Body of pancreas (tissue), 4 donors: Measurements from ENCODE around the gene PTPRN2.

Experiments used
- POLR2A ChIP-seq, 3 donors: fragments of 450-650 bp; IDR thresholded peaks; one replicate each; pipeline ENCODE4 v1.6.1; 2016; ENCODE audit warnings: antibody characterized with exemption in 3 of 3, mild to moderate bottlenecking in 2 of 3
- TF ChIP-seq, protein P1 (sequence below), 7 experiments: fragments of 450-650 bp in 4 of 7; fragments of 200-600 bp in 3 of 7; sonication (generic) in 3 of 7; IDR thresholded peaks; one replicate each; pipeline ENCODE4 v1.5.1; 2016 to 2019; ENCODE audit warnings: antibody characterized with exemption in 7 of 7

DNA sequence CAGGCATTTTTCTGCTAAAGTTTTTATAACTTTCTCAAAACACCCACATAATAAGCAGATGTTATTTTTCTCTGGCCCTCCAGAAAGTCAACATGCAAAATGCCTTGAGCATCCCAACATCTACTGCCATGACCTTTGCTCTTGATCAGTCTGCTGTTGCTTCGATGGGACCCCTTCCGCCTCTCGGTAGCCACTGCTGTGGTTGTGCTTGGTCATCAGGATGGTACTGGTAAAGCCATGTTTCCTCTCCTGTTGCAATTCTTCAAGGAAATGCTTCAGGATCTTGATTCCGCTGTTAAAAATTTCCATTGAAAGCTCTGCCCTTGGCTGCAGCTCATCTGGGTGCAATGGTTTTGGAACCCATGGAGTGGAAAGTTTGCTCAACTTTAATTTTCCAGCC is 717.8 kb downstream of the PTPRN2 start:
- TF ChIP-seq, protein P1, sequence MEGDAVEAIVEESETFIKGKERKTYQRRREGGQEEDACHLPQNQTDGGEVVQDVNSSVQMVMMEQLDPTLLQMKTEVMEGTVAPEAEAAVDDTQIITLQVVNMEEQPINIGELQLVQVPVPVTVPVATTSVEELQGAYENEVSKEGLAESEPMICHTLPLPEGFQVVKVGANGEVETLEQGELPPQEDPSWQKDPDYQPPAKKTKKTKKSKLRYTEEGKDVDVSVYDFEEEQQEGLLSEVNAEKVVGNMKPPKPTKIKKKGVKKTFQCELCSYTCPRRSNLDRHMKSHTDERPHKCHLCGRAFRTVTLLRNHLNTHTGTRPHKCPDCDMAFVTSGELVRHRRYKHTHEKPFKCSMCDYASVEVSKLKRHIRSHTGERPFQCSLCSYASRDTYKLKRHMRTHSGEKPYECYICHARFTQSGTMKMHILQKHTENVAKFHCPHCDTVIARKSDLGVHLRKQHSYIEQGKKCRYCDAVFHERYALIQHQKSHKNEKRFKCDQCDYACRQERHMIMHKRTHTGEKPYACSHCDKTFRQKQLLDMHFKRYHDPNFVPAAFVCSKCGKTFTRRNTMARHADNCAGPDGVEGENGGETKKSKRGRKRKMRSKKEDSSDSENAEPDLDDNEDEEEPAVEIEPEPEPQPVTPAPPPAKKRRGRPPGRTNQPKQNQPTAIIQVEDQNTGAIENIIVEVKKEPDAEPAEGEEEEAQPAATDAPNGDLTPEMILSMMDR (IDR thresholded peaks at IDR 0.05): no peak
- TF ChIP-seq POLR2A (IDR thresholded peaks at IDR 0.05): no peak
